ENCODE measurements around the gene LGALS3BP.

LGALS3BP gene

GRCh38 chr17:78980624-78980972, 875 bp upstream of the LGALS3BP start:
- DNase-seq (ENCODE audit: low read depth in 1 of 2, low spot score in 1 of 2) = no peak
- Histone ChIP-seq H3K27ac (replicated peaks) (no peak overlapping the region), H3K27me3 (ENCODE audit: insufficient read depth, poor library complexity, severe bottlenecking) (no peaks in the 10 kb centered on the region), H3K4me3 (replicated peaks; ENCODE audit: insufficient read depth, low read length) (no peak overlapping the region)
- no peak for TF ChIP-seq GABPA (IDR thresholded peaks at IDR 0.05; ENCODE audit: low read depth)
- TF ChIP-seq POLR2AphosphoS5 (IDR thresholded peaks at IDR 0.05; ENCODE audit: low read depth) = no peak
- TF ChIP-seq REST (IDR thresholded peaks at IDR 0.05; ENCODE audit: insufficient replicate concordance, low read depth) = no peak
- no peak for TF ChIP-seq CTCF (IDR thresholded peaks at IDR 0.05; ENCODE audit: insufficient read depth, low read length)
- TF ChIP-seq SPI1 (IDR thresholded peaks at IDR 0.05; ENCODE audit: borderline replicate concordance, low read depth) = no peak

GRCh38 chr17:78977997-78978973, 1.4 kb downstream of the LGALS3BP start:
- no peak for TF ChIP-seq POLR2AphosphoS5 (IDR thresholded peaks at IDR 0.05; ENCODE audit: low read depth)
- no peak for TF ChIP-seq CTCF (IDR thresholded peaks at IDR 0.05; ENCODE audit: insufficient read depth, low read length)
- no peak for TF ChIP-seq REST (IDR thresholded peaks at IDR 0.05; ENCODE audit: insufficient replicate concordance, low read depth)
- no peak for TF ChIP-seq SPI1 (IDR thresholded peaks at IDR 0.05; ENCODE audit: borderline replicate concordance, low read depth)
- no peak for TF ChIP-seq GABPA (IDR thresholded peaks at IDR 0.05; ENCODE audit: low read depth)
- H3K27ac ChIP-seq (replicated peaks) = no peak overlapping the region
- no peak overlapping the region for H3K4me3 ChIP-seq (replicated peaks; ENCODE audit: insufficient read depth, low read length)
- H3K27me3 ChIP-seq (ENCODE audit: insufficient read depth, poor library complexity, severe bottlenecking) = no peaks in the 10 kb centered on the region
- DNase-seq (ENCODE audit: low read depth in 1 of 2, low spot score in 1 of 2) = no peak

- no peak overlapping the region for H3K4me3 ChIP-seq (replicated peaks; ENCODE audit: insufficient read depth, low read length)
- no peak overlapping the region for H3K27ac ChIP-seq (replicated peaks)
- DNase-seq (ENCODE audit: low read depth in 1 of 2, low spot score in 1 of 2) = no peak
- TF ChIP-seq POLR2AphosphoS5 (IDR thresholded peaks at IDR 0.05; ENCODE audit: low read depth) (no peak), CTCF (IDR thresholded peaks at IDR 0.05; ENCODE audit: insufficient read depth, low read length) (no peak), REST (IDR thresholded peaks at IDR 0.05; ENCODE audit: insufficient replicate concordance, low read depth) (no peak), GABPA (IDR thresholded peaks at IDR 0.05; ENCODE audit: low read depth) (no peak), SPI1 (IDR thresholded peaks at IDR 0.05; ENCODE audit: borderline replicate concordance, low read depth) (no peak)
- H3K27me3 ChIP-seq (ENCODE audit: insufficient read depth, poor library complexity, severe bottlenecking) = no peaks in the 10 kb centered on the region
Observed at GRCh38 chr17:78977681-78977943, 2.1 kb downstream of the LGALS3BP start.

Measured in HL-60 (cell line).